GM12878 (cell line): Measurements from ENCODE around the gene PIP5KL1. TPM values are rescaled to one million over a fixed set of nuclear protein-coding genes. Genes with fewer than 3 reads are reported as not detected.

Experiments used
- ATF2 ChIP-seq: IDR thresholded peaks from 2 replicates; pipeline ENCODE4 v1.6.1; 2012; ENCODE audit warnings: low read length, inconsistent platforms
- BACH1 ChIP-seq: fragments of 450-650 bp; IDR thresholded peaks from 2 replicates; pipeline ENCODE4 v1.6.1; 2017; ENCODE audit warnings: mild to moderate bottlenecking, borderline replicate concordance
- CBFB ChIP-seq: IDR thresholded peaks from 2 replicates; pipeline ENCODE4 v1.6.1; 2016; ENCODE audit warnings: antibody characterized with exemption, low read depth
- CBX5 ChIP-seq: sonication (generic); IDR thresholded peaks from 2 replicates; pipeline ENCODE4 v1.6.1; 2016; ENCODE audit warnings: low read depth, moderate library complexity, mild to moderate bottlenecking, inconsistent platforms
- HDAC2 ChIP-seq: fragments of 200-600 bp; sonication (generic); IDR thresholded peaks from 2 replicates; pipeline ENCODE4 v1.6.1; 2017
- IKZF1 ChIP-seq: fragments of 450-650 bp; conservative IDR thresholded peaks from 2 replicates; pipeline ENCODE4 v1.6.1; 2017; ENCODE audit warnings: antibody characterized with exemption, mild to moderate bottlenecking
- NR2C1 ChIP-seq: fragments of 450-650 bp; IDR thresholded peaks from 2 replicates; pipeline ENCODE4 v1.6.1; 2017; ENCODE audit warnings: antibody characterized with exemption, mild to moderate bottlenecking, moderate library complexity
- PAX5 ChIP-seq: IDR thresholded peaks from 2 replicates; pipeline ENCODE4 v1.6.1; 2011; ENCODE audit warnings: low read depth, low read length, borderline replicate concordance
- POLR2A ChIP-seq: IDR thresholded peaks from 2 replicates; pipeline ENCODE4 v1.6.1; 2011; ENCODE audit warnings: low read depth, mild to moderate bottlenecking, low read length
- RAD51 ChIP-seq: fragments of 450-650 bp; IDR thresholded peaks from 2 replicates; pipeline ENCODE4 v1.6.1; 2016; ENCODE audit warnings: moderate library complexity, mild to moderate bottlenecking, inconsistent platforms
- RB1 ChIP-seq: fragments of 450-650 bp; formaldehyde crosslinking; IDR thresholded peaks from 2 replicates; pipeline ENCODE4 v1.6.1; 2017; ENCODE audit warnings: mild to moderate bottlenecking, borderline replicate concordance
- RELA ChIP-seq: fragments of 450-650 bp; IDR thresholded peaks from 2 replicates; pipeline ENCODE4 v1.8.0; 2014; ENCODE audit warnings: borderline replicate concordance; ENCODE audit not compliant: partially characterized antibody
- RFX5 ChIP-seq: IDR thresholded peaks from 2 replicates; pipeline ENCODE4 v1.6.1; 2011; ENCODE audit warnings: low read depth, low read length, improper control_type of control experiment
- SMAD5 ChIP-seq: IDR thresholded peaks from 2 replicates; pipeline ENCODE4 v1.6.1; 2016; ENCODE audit warnings: antibody characterized with exemption, low read depth
- SREBF1 ChIP-seq: IDR thresholded peaks from 2 replicates; pipeline ENCODE4 v1.6.1; 2012; ENCODE audit warnings: mild to moderate bottlenecking, low read length
- SUZ12 ChIP-seq: fragments of 200-600 bp; sonication (generic); IDR thresholded peaks from one replicate; pipeline ENCODE4 v1.6.1; 2018; ENCODE audit warnings: antibody characterized with exemption, mild to moderate bottlenecking; ENCODE audit not compliant: unreplicated experiment
- TCF3 ChIP-seq: IDR thresholded peaks from 2 replicates; pipeline ENCODE4 v1.6.1; 2012; ENCODE audit warnings: low read depth, mild to moderate bottlenecking, low read length, borderline replicate concordance; ENCODE audit not compliant: insufficient read depth
- ZBTB40 ChIP-seq: fragments of 450-650 bp; IDR thresholded peaks from 2 replicates; pipeline ENCODE4 v1.6.1; 2016; ENCODE audit warnings: mild to moderate bottlenecking, moderate library complexity, borderline replicate concordance
- ZZZ3 ChIP-seq: IDR thresholded peaks from 2 replicates; pipeline ENCODE4 v1.6.1; 2011; ENCODE audit warnings: low read depth; ENCODE audit not compliant: control insufficient read depth, insufficient read length
- polyA plus RNA-seq, 11 experiments: library from polyadenylated mRNA; depleted of rRNA in 4 of 11; unstranded in 6 of 11; stranded (reverse) in 5 of 11; fragments of >200 nt; fragmentation: Nextera tagmentation in 4 of 11; fragmentation: Illumina TruSeq in 1 of 11; extraction: Ambion mirVana in 4 of 11; extraction: Trizol in 1 of 11; gene quantifications; 1 replicate in 1 of 11; 2 replicates in 10 of 11; pipeline versions ENCODE4 v1.2.1 to v1.2.3, GENCODE V29; 2011 to 2016; ENCODE audit warnings: inconsistent platforms in 2 of 11, missing spikeins in 2 of 11, low read depth in 1 of 11
- total RNA-seq, 4 experiments: library from RNA; depleted of rRNA in 3 of 4; stranded (reverse); fragments of >200 nt in 3 of 4; fragmentation: Illumina TruSeq in 1 of 4; extraction: Trizol in 1 of 4; gene quantifications; 2 replicates each; pipeline versions ENCODE4 v1.2.1 to v1.2.3, GENCODE V29; 2013 to 2021
- TF ChIP-seq, protein P1 (sequence below): fragments of 150-350 bp; IDR thresholded peaks from 2 replicates; pipeline ENCODE4 v1.6.1; 2014; ENCODE audit warnings: mild to moderate bottlenecking, low read depth, low read length

The PIP5KL1 gene
- total and polyA plus RNA-seq, 10 of the 15 experiments (the other 5 are each of a cell fraction or from before 2014, with no cell fraction given): 0.04 to 0.67 (median 0.43) TPM; not detected in 2

DNA sequence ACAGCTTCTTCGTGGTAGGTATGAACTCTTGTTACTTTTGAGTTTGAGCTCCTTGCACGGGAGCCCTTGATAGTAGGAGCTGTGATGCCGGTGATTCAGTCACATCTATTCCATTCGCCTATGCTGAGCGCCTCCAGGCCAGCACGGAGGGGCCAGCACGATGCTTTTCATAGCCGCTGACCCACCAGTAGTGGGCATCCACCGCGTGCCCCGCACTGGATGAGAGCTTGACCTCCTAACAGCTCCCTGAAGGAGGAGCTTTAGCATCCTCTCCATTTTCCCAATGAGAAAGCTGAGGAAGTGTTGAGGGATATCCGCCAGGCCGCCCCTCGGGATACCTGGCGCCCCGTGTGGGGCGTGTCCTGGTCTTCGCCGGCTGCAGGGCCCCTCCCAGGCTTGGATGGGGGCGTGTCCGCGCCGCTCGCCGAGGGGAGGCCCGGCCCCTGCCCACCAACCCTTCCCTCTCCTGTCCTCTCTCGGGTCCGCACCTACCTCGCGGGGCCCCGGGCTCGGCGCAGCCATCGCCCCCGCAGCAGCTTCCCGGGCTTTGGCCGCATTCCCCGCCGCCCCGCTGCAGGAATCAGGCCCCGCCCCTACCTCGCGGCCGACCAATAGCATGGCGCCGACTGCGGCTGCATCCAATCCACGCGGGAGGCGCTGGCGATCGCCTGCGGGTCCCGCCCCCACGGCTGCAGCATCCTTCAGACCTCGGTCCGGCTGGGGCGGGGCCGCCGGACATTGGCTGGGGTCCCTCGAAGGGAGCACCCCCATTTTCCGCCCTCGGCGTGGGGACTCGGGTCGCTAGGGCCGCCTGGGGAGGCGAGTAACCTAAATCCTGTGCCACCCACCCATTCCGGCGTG lies at the start of gene PIP5KL1 (continued):
- TF ChIP-seq, protein P1, sequence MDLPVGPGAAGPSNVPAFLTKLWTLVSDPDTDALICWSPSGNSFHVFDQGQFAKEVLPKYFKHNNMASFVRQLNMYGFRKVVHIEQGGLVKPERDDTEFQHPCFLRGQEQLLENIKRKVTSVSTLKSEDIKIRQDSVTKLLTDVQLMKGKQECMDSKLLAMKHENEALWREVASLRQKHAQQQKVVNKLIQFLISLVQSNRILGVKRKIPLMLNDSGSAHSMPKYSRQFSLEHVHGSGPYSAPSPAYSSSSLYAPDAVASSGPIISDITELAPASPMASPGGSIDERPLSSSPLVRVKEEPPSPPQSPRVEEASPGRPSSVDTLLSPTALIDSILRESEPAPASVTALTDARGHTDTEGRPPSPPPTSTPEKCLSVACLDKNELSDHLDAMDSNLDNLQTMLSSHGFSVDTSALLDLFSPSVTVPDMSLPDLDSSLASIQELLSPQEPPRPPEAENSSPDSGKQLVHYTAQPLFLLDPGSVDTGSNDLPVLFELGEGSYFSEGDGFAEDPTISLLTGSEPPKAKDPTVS: no peak
- TF ChIP-seq SUZ12 (no peak), PAX5 (no peak), CBX5 (no peak), ZZZ3 (no peak), NR2C1 (no peak), RAD51 (no peak), RELA (no peak), RB1 (peak; percentile 59; the same call in 1 of the 2 replicates), IKZF1 (peak; percentile 17; the same call in 1 of the 2 replicates), HDAC2 (no peak), ZBTB40 (no peak), ATF2 (no peak), CBFB (no peak), TCF3 (no peak), POLR2A (peak; percentile 51; the same call in 1 of the 2 replicates), BACH1 (peak; percentile 51; the same call in 1 of the 2 replicates), RFX5 (0 out of 2 replicates have a peak, but pooled peaks have one; percentile 56), SREBF1 (no peak), SMAD5 (no peak)
- TF ChIP-seq, all 136 proteins: peak for 16
